GM19463 (cell line): ENCODE measurements around the gene HVCN1.
"Not testable (repeated sequence)": the region's sequence is repeated elsewhere in the genome, so short reads cannot be mapped to it uniquely, and the experiment has no call there.

Experiments
- ATAC-seq: cut with Tn5 transposase; IDR thresholded peaks from one replicate; pipeline ENCODE4 v1.9.1; 2021; ENCODE audit warnings: mild to moderate bottlenecking, moderate library complexity; ENCODE audit not compliant: unreplicated experiment

HVCN1 gene

GRCh38 chr12:110688446-110689280 is at the start of gene HVCN1:
Gene HVCN1 (minus strand): TSS chr12:110689115. CDS start chr12:110683245, 5,870 bp downstream.
- ATAC-seq: peak; percentile 32

GRCh38 chr12:110737532-110737931 is 48.6 kb upstream of the HVCN1 start:
- no peak for ATAC-seq

GRCh38 chr12:110737016-110737415 is 48.1 kb upstream of the HVCN1 start:
- ATAC-seq: not testable (repeated sequence)

GRCh38 chr12:110733900-110734299 is 45.0 kb upstream of the HVCN1 start:
- no peak for ATAC-seq

DNA sequence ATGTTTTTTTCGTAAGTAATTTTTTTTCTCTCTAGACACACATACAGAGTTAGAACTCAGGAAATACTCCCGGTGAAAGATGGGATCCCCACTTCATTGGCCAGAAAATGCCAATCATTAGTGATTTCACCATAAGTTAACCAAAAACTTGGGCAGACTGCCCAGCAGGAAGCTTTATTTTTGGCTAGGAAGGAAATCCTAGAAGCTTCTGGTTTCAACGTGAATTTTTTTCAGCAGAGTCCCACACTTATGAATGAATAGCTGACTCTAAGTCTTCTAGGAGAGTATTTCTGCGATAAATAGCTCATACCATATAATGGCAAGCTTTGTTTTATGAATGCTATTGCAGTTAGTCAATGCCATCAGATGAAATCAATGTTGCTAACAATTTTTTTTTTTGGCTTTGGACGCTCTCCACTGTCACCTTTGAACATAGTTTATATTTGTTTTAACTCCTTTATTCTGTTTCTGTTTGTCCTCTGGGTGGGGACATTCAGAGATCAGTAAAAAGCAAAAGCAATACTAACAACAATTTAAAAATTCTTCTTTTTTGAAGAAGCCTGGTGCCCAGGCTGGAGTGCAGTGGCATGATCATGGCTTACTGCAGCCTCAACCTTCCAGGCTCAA is 44.3 kb upstream of the HVCN1 start:
- ATAC-seq: no peak

DNA sequence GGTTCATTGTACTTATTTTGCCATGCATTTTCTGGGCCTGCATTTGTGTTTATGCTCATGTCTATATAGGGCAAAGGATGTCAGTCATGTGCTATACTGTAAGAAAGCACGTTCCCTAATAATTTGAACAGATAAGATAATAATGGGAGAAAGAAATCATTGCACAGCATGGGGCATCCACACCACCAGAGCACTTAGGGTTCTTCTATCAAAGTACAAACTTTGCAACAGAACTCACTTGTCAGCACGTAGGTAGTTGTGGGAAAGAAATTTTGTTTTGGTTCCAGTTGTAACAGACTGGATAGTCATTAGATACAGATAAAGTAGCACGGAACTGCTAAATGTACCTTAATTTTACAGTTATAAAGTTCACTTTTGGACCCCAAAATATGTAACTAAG is 43.7 kb upstream of the HVCN1 start:
- ATAC-seq: no peak

- no peak for ATAC-seq
Measured at GRCh38 chr12:110731479-110731878, 42.6 kb upstream of the HVCN1 start.

- ATAC-seq: no peak
Measured at GRCh38 chr12:110728628-110729027, 39.7 kb upstream of the HVCN1 start.

GRCh38 chr12:110726708-110727369 is 37.9 kb upstream of the HVCN1 start:
- ATAC-seq: no peak

GRCh38 chr12:110726028-110726427 is 37.1 kb upstream of the HVCN1 start:
- ATAC-seq: no peak

DNA sequence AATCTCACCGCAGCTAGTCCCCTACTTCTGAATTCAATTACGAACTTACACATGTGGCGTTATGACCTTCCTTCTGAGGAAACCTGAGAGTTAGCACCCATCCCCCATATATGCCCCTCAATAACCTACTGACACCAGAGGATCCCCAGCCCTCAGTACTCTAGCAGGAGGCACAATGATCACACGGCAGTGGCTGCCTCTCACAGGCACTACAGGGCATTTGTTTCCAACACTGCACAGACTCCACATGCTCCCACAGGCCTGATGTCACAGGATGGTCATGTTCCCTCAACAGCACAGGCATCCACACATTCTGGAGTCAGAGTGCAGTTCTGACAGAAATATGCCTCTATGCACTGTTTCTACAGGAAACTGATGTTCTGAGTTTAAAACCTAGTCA is 36.4 kb upstream of the HVCN1 start:
- no peak for ATAC-seq

DNA sequence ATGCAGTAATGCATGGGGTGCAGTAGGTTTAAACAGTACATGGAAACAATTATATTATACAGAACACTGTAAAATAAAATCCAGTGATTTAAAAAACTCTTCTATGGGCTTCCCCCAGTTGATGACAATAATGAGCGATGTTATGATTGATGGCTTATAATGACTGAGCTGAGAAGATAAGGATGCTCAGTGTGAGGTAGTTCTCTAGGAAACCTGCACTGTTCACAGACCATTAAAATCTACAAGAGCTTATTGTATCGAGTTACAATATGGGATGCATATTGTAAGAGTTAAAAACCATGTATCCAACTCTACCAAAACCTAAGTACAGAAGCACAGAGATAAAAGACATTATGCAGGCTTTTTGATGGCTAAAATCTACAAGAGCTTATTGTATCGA is 34.0 kb upstream of the HVCN1 start:
- ATAC-seq: not testable (repeated sequence)

GRCh38 chr12:110721570-110721969 is 32.7 kb upstream of the HVCN1 start:
- no peak for ATAC-seq

- no peak for ATAC-seq
Measured at GRCh38 chr12:110720516-110720915, 31.6 kb upstream of the HVCN1 start.

- no peak for ATAC-seq
Measured at GRCh38 chr12:110718222-110718908, 29.4 kb upstream of the HVCN1 start.

DNA sequence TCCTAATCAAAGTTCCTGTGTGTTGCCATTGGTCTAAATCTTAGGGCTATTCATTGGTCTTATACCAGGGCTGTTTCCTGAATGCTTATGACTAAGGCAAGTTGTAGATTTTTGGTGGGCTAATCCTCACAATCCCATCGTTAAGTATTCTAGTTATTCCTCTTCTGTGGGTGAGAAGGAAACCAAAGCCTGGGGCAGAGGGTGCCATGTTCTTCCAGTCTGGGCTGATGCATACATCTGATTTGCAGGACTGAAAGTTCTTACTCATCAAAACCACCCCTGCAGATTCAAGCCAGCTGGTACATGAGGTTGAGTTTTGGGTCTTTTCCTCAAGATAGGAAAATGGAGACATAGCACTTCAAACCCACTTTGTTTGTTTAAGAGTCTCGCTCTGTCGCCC is 28.1 kb upstream of the HVCN1 start:
- ATAC-seq: no peak

- no peak for ATAC-seq
Measured at GRCh38 chr12:110708917-110709316, 20.0 kb upstream of the HVCN1 start.

- no peak for ATAC-seq
Measured at GRCh38 chr12:110705309-110705708, 16.4 kb upstream of the HVCN1 start.

DNA sequence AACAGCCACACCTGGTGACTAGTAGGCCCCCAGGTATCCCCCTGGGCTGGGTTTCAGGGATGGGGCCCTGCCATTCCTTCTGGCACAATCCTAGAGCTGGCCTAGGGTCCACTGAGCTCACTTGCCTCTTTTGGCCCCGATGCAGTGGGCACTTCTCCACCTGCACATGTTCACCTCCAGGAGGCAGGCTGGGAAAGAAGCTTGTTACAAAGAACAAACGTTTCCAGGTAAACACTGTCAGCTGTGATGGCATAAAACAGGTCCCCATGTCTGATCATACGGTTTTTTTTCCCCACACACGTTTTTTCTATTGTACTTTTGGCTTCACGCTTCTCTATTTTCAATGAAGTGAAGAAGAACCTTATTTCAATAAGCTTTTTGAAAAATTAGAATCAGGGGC is 15.8 kb upstream of the HVCN1 start:
- ATAC-seq: no peak

- no peak for ATAC-seq
Measured at GRCh38 chr12:110704231-110704630, 15.3 kb upstream of the HVCN1 start.

DNA sequence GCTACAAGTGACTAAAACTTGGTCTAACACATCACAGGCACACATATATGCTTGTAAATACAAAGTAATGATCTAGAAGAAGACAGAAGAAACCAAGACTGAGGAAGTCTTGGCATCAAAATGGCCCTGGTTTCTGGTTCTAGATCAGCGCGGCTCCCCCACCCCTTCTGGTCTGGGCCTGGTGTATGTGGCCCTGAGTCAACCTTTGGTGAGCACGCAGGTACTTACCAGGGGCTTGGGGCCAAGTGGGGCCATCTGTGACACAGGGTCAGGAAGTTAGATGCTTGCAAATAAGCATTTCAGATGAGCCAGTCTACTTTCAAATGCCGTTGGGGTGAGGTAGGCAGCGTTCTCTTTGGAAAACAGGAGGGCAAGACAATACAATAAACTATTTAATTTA is 13.2 kb upstream of the HVCN1 start:
- no peak for ATAC-seq
